HepG2 (cell line): ENCODE results near the gene PLEKHG5. TPM values are rescaled to one million over a fixed set of nuclear protein-coding genes. Genes with fewer than 3 reads are reported as not detected.

ENCODE experiments used
- ATAC-seq: fragments of 200-7000 bp; cut with Tn5 transposase; 3 replicates; pipeline ENCODE4 v1.9.1; 2020; ENCODE audit warnings: mild to moderate bottlenecking, moderate library complexity
- BruUV-seq: library from RNA; stranded (reverse); fragments of 400-500 nt; replicated peaks from 2 replicates; lab custom pipeline; 2021; lab: Mats Ljungman, UMichigan
- CTCF ChIA-PET: fragments of 300-600 bp; formaldehyde crosslinking; extraction: SDS; loops from one replicate; lab custom pipeline; 2021; ENCODE audit warnings: low total read pairs, inconsistent platforms, low intra/inter-chr PET ratio; lab: Yijun Ruan, JAX
- POLR2A ChIA-PET: fragments of 350-600 bp; sonication (Branson Sonifier 250); formaldehyde crosslinking; loops from one replicate; lab custom pipeline; 2020; ENCODE audit warnings: antibody characterized with exemption, inconsistent platforms; lab: Yijun Ruan, JAX
- DNase-seq: peaks from one replicate; pipeline ENCODE4 v3.0.0-alpha.2; 2015; ENCODE audit warnings: low spot score
- FAIRE-seq: peaks from 3 replicates; lab custom pipeline; 2011; peaks lifted over from hg19 to GRCh38; lab: Jason Lieb, UNC
- H2AFZ ChIP-seq: one replicate; pipeline ENCODE4 v1.6.1; 2011; ENCODE audit warnings: low read length, inconsistent platforms
- H3K27ac ChIP-seq: fragments of 300-600 bp; 3 replicates; pipeline ENCODE4 v1.8.0; 2011; ENCODE audit warnings: mixed run types, mild to moderate bottlenecking, mixed read lengths, low read length, inconsistent platforms; ENCODE audit not compliant: insufficient read depth; ENCODE audit errors: extremely low read length
- H3K27me3 ChIP-seq, 2 experiments: fragments of 200-600 bp in 1 of 2; 2 replicates in 1 of 2; 3 replicates in 1 of 2; pipeline versions ENCODE4 v1.6.0 to v1.8.0; 2011; ENCODE audit warnings: low read length in 2 of 2, mild to moderate bottlenecking in 2 of 2, moderate library complexity in 2 of 2, inconsistent platforms in 1 of 2; ENCODE audit not compliant: insufficient read depth in 2 of 2, control insufficient read depth in 1 of 2
- H3K36me3 ChIP-seq, 2 experiments: fragments of 200-600 bp in 1 of 2; replicated peaks in 1 of 2; 2 replicates in 1 of 2; 3 replicates in 1 of 2; pipeline versions ENCODE4 v1.5.1 to v1.8.0; 2011; ENCODE audit warnings: low read length in 2 of 2, inconsistent platforms in 1 of 2; ENCODE audit not compliant: insufficient read depth in 2 of 2, control insufficient read depth in 1 of 2
- H3K4me1 ChIP-seq: 2 replicates; pipeline ENCODE4 v1.5.1; 2012; ENCODE audit warnings: low read length, inconsistent platforms; ENCODE audit not compliant: insufficient read depth
- H3K4me2 ChIP-seq: 2 replicates; pipeline ENCODE4 v1.6.0; 2011; ENCODE audit warnings: low read depth, low read length, inconsistent platforms
- H3K4me3 ChIP-seq, 3 experiments: fragments of 200-600 bp in 1 of 3; sonication (generic), shearing (Covaris generic) in 1 of 3; replicated peaks in 1 of 3; 2 replicates each; pipeline ENCODE4 v1.5.1; 2011 to 2016; ENCODE audit warnings: low read length in 3 of 3, inconsistent platforms in 2 of 3, low read depth in 2 of 3, mild to moderate bottlenecking in 2 of 3, control low read depth in 1 of 3, mixed read lengths in 1 of 3; ENCODE audit not compliant: insufficient read depth in 1 of 3
- H3K79me2 ChIP-seq: one replicate; pipeline ENCODE4 v1.6.1; 2011; ENCODE audit warnings: low read length, inconsistent platforms; ENCODE audit not compliant: insufficient read depth
- H3K9ac ChIP-seq: 2 replicates; pipeline ENCODE4 v1.6.0; 2011; ENCODE audit warnings: mild to moderate bottlenecking, low read depth, low read length, inconsistent platforms; ENCODE audit not compliant: insufficient read depth
- H3K9me3 ChIP-seq: 2 replicates; pipeline ENCODE4 v1.5.1; 2012; ENCODE audit warnings: mild to moderate bottlenecking, low read length
- H4K20me1 ChIP-seq: 2 replicates; pipeline ENCODE4 v1.6.0; 2011; ENCODE audit warnings: inconsistent platforms, mild to moderate bottlenecking, low read length, moderate library complexity; ENCODE audit not compliant: insufficient read depth
- AGO1 ChIP-seq: fragments of 200-400 bp; formaldehyde crosslinking; IDR thresholded peaks from 2 replicates; pipeline ENCODE4 v1.6.1; 2017; ENCODE audit warnings: mild to moderate bottlenecking, low read depth, low read length, moderate library complexity; ENCODE audit not compliant: poor library complexity, severe bottlenecking
- ATRX ChIP-seq: sonication (generic); formaldehyde crosslinking; IDR thresholded peaks from 2 replicates; pipeline ENCODE4 v1.4.0; 2020; ENCODE audit warnings: missing genetic modification reagents, borderline replicate concordance
- BHLHE40 ChIP-seq: IDR thresholded peaks from 2 replicates; pipeline ENCODE4 v1.6.1; 2011; ENCODE audit warnings: low read length, improper control_type of control experiment
- ETV5 ChIP-seq: IDR thresholded peaks from 2 replicates; pipeline ENCODE4 v1.6.1; 2018; ENCODE audit warnings: missing biosample characterization, missing genetic modification reagents, inconsistent platforms, borderline replicate concordance
- HNRNPH1 ChIP-seq: fragments of 200-400 bp; formaldehyde crosslinking; optimal IDR thresholded peaks from 2 replicates; pipeline ENCODE3; 2017; ENCODE audit warnings: mild to moderate bottlenecking, low read depth, low read length
- HOXA7 ChIP-seq: sonication (generic); formaldehyde crosslinking; IDR thresholded peaks from 2 replicates; pipeline ENCODE4 v1.8.1; 2022; ENCODE audit warnings: mild to moderate bottlenecking, missing genetic modification reagents, moderate library complexity
- JDP2 ChIP-seq: sonication (generic); formaldehyde crosslinking; IDR thresholded peaks from 2 replicates; pipeline ENCODE4 v1.8.1; 2022; ENCODE audit warnings: missing genetic modification reagents, borderline replicate concordance
- SMYD3 ChIP-seq: sonication (generic); formaldehyde crosslinking; IDR thresholded peaks from 2 replicates; pipeline ENCODE4 v1.8.1; 2023; ENCODE audit warnings: mild to moderate bottlenecking, missing genetic modification reagents
- ZMYM3 ChIP-seq: sonication (generic); formaldehyde crosslinking; IDR thresholded peaks from 2 replicates; pipeline ENCODE4 v1.5.1; 2020; ENCODE audit warnings: mild to moderate bottlenecking, missing genetic modification reagents
- ZNF225 ChIP-seq: sonication (generic); formaldehyde crosslinking; IDR thresholded peaks from 2 replicates; pipeline ENCODE4 v1.4.0; 2020; ENCODE audit warnings: mild to moderate bottlenecking, missing genetic modification reagents
- ZNF30 ChIP-seq: sonication (generic); formaldehyde crosslinking; IDR thresholded peaks from 2 replicates; pipeline ENCODE4 v1.5.0; 2020; ENCODE audit warnings: mild to moderate bottlenecking, missing genetic modification reagents
- ZNF75D ChIP-seq: sonication (generic); formaldehyde crosslinking; IDR thresholded peaks from 2 replicates; pipeline ENCODE4 v1.8.1; 2023; ENCODE audit warnings: missing genetic modification reagents, mild to moderate bottlenecking, borderline replicate concordance
- ZNF841 ChIP-seq: sonication (generic); formaldehyde crosslinking; IDR thresholded peaks from 2 replicates; pipeline ENCODE4 v1.8.1; 2023; ENCODE audit warnings: missing genetic modification reagents, borderline replicate concordance
- WGBS: methylation state at CpG from one replicate; pipeline ENCODE4 v1.1.6; 2017; ENCODE audit warnings: low lambda C conversion rate; 5-methylcytosine and 5-hydroxymethylcytosine counted together
- in situ Hi-C: cut with HindIII; loops from 2 replicates; pipeline ENCODE4 v1.10.0; 2017; ENCODE audit warnings: low pct_unique_long_range_greater_than_20kb; ENCODE audit not compliant: extremely low pct_ligation_motif_present
- intact Hi-C: fragments of 100-400 bp; cut with micrococcal nuclease; formaldehyde crosslinking; loops from one replicate; pipeline ENCODE4 v1.10.0; 2022; ENCODE audit not compliant: unreplicated experiment
- polyA plus RNA-seq, 8 experiments: library from polyadenylated mRNA; depleted of rRNA in 3 of 8; stranded (reverse) in 7 of 8; unstranded in 1 of 8; fragments of >200 nt; fragmentation: Illumina TruSeq in 4 of 8; extraction: Trizol in 4 of 8; gene quantifications; 2 replicates each; pipeline versions ENCODE4 v1.2.1 to v1.2.3, GENCODE V29; 2011 to 2016; ENCODE audit warnings: low read depth in 4 of 8, missing spikeins in 1 of 8, mixed read lengths in 1 of 8; ENCODE audit not compliant: insufficient read depth in 1 of 8
- total RNA-seq, 5 experiments: library from RNA; depleted of rRNA; stranded (reverse); fragments of >200 nt; fragmentation: Illumina TruSeq; extraction: Trizol; gene quantifications; 2 replicates each; pipeline ENCODE4 v1.2.3, GENCODE V29; 2016; ENCODE audit warnings: low read depth in 1 of 5

The PLEKHG5 gene
- total and polyA plus RNA-seq, 2 of the 13 experiments (the other 11 are each of a cell fraction or from before 2014, with no cell fraction given), result 1.9 to 3.5 TPM

- Histone ChIP-seq H3K36me3 (no peaks in the 10 kb centered on the region), H4K20me1 (no peaks in the 10 kb centered on the region; the same call in 1 of the 2 replicates), H3K79me2 (no peaks in the 10 kb centered on the region), H3K4me1 (peaks cover 21% of the 10 kb centered on the region), H3K9me3 (no peaks in the 10 kb centered on the region), H2AFZ (no peak within 1 kb of the TSS), H3K27ac (no peak within 1 kb of the TSS), H3K9ac (no peak within 1 kb of the TSS), H3K27me3 (no peaks in the 10 kb centered on the region), H3K4me3 (no peak within 1 kb of the TSS), H3K4me2 (no peak within 1 kb of the TSS)
- POLR2A ChIA-PET, result no interaction called here
- CTCF ChIA-PET, result no interaction called here
- intact Hi-C loops, result no loop called here
- 71% methylated on average over 24 of the region's 43 CpGs for WGBS
- in situ Hi-C loops, result no loop called here
- ATAC-seq (no peak), DNase-seq (no peak), FAIRE-seq (no peak)
- TF ChIP-seq HNRNPH1 (no peak), JDP2 (no peak), ATRX (CRISPR knock-in tag) (no peak), ZMYM3 (CRISPR knock-in tag) (no peak), ZNF841 (CRISPR knock-in tag) (no peak), AGO1 (peak; percentile 15), BHLHE40 (no peak), ETV5 (CRISPR knock-in tag) (no peak)
- no TSS peak for BruUV-seq
Measured at GRCh38 chr1:6466023-6466422, 25.4 kb downstream of the PLEKHG5 start, which contains the start of gene TNFRSF25. Gene TNFRSF25, minus strand, starts transcription at chr1:6466173. Its CDS starts 66 bp downstream, at chr1:6466107.

- in situ Hi-C loops (no loop called here), intact Hi-C loops (loop anchor here (2.0 kb wide), 1 partner anchor 19 kb away; no protein-coding TSS in a partner anchor)
- H4K20me1 ChIP-seq, result no peaks in the 10 kb centered on the region; the same call in 1 of the 2 replicates
- H2AFZ ChIP-seq, result no peak overlapping the region
- H3K9me3 ChIP-seq, result no peaks in the 10 kb centered on the region
- peak; percentile 2; the same call in 2 of the 3 replicates for ATAC-seq
- no peak overlapping the region for H3K27ac ChIP-seq
- H3K4me2 ChIP-seq, result no peak overlapping the region
- TF ChIP-seq AGO1 (peak; percentile 94), ZNF75D (CRISPR knock-in tag) (no peak), ZNF30 (CRISPR knock-in tag) (no peak), SMYD3 (CRISPR knock-in tag) (no peak), ZNF225 (CRISPR knock-in tag) (no peak), HOXA7 (CRISPR knock-in tag) (no peak)
- TF ChIP-seq, all 625 proteins: peak for 1
- WGBS, result 74% methylated on average over 14 of the region's 21 CpGs
- DNase-seq, result no peak
- H3K36me3 ChIP-seq, result no peaks in the 10 kb centered on the region
- H3K79me2 ChIP-seq, result no peaks in the 10 kb centered on the region
- no peak overlapping the region for H3K4me3 ChIP-seq
- H3K27me3 ChIP-seq, result no peaks in the 10 kb centered on the region
- peaks cover 21% of the 10 kb centered on the region for H3K4me1 ChIP-seq
- no peak overlapping the region for H3K9ac ChIP-seq
- no TSS peak for BruUV-seq
- FAIRE-seq, result no peak
- ChIA-PET CTCF (no interaction called here), POLR2A (no interaction called here)
Measured at GRCh38 chr1:6465461-6466005, 25.9 kb downstream of the PLEKHG5 start.
